ENCODE results near the gene RETSAT.
"Not testable (repeated sequence)": the region's sequence is repeated elsewhere in the genome, so short reads cannot be mapped to it uniquely, and the experiment has no call there.

RETSAT gene

DNA sequence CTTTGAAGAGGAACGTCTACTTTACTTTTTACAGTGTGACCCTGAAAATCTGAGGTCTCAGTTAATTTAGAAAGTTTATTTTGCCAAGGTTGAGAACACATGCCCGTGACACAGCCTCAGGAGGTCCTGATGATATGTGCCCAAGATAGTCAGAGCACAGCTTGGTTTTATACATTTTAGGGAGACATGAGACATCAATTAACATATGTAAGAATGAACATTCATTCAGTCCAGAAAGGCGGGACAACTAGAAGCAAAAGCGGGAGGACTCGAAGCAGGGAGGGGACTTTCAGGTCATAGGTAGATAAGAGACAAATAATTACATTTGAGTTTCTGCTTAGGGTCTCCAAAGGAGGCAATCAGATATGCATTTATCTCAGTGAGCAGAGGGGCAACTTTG is 23.9 kb upstream of the RETSAT start:
- DNase-seq (ENCODE audit: low read depth) = no peak

DNA sequence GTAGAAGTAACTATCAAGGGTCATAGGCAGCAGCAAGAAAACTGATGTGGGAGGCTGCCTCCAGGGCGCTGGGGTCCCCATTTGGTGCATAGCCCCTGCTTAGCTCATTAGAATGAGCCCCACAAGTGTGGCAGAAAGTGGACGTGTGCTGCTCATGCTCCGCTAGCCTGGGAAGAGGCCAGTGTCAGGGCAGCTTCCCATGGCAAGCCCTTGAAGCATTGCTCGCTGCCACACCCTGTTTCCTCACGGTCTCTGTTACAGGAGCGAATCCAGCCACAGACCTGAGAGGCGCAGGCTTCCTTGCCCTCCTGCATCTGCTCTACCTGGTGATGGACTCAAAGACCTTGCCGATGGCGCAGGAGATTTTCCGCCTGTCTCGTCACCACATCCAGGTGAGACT is 22.8 kb upstream of the RETSAT start:
- no peak for DNase-seq (ENCODE audit: low read depth)

DNA sequence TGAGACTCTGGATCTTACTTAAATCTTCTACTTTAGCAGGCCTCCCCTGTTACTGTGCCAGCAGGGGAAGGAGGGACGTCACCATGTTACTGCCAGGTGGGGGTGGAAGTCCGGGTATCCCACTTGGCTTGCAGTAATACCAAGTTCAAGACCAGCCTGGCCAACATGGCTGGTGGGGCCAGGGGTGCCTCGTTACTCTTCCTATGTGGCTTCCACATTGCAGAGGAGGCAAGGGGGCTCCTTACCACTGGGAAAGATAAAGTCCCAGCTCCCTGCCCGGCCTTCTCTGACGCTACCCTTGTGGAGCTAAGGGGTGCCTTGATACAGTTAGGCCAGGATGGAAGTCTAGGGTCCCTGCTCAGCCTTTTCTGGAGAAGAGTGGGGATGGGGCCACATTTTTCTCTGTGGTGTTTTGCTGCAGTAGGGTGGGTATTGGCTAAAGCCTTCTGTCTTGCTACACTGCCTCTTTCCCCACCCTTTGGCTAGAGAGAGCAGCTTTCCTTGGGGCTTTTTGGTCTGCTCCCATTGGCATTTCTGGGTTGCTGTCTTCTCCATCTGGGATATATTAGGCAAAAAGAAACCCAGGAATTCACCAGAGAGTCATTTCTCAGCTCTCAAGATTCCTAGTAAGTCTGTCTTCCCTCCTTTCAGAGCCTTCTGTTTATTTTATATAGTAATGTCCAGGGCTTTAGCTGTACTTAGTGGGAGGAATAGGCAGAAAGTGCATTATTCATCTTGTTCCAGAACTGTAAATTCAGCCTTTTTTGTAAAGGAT is 22.1 kb upstream of the RETSAT start:
- DNase-seq (ENCODE audit: low read depth) = no peak

DNA sequence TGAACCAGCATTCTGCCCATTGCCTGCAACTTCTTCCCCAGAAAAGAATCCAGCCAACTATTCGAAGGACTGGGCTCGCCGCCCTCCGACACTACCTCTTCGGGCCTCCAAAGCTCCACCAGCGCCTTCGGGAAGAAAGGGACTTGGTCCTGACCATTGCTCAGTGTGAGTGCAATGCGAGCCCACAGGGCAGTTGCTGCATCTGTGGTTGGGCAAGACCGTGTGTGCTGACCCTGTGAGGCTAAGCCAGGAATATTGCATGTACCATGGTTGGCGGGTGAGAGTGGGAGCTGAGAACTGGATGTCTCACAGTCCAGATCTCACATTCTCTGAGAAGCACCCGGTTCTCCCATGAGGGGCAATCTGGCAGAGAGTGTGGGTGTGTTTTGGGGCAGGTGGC is 16.7 kb upstream of the RETSAT start:
- DNase-seq (ENCODE audit: low read depth) = no peak

DNA sequence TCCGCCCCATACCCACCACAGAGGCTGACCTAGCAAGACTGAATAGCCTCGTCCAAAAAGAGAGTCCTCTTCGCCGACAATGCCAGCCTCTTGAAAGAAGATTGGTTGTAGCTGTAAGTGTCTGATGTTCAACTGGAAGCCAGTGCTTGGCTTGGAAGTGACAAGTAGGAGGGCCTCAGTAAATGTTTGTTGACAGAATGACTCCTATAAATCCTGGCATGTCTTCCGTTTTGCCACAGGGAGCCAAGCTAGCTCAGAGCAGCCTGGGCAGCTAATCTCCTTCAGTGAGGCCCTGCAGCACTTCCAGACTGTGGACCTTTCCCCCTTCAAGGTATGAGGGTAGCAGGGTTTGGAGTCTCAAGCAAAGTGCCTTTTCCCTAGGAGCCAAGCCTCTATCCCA is 15.2 kb upstream of the RETSAT start:
- DNase-seq (ENCODE audit: low read depth) = no peak

DNA sequence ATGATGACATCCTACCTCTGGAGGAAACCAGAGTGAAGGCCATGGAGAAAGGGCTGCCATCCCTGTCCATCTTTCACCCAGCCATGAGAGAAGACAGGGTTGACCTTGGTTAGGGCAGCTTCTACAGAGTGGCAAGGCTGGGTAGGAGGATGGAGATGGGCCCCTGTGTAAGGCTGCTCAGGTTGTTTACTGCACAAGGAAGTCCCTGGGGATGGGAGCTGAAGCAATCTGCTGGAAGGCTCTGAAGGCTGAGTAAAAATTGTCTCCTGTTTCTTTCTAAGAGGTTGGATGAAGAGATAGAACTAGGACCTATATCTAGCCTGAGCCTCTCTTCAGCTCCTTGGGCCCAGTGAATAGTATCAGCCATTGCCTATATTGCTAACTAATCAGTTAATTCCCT is 14.6 kb upstream of the RETSAT start:
- DNase-seq (ENCODE audit: low read depth) = no peak

DNA sequence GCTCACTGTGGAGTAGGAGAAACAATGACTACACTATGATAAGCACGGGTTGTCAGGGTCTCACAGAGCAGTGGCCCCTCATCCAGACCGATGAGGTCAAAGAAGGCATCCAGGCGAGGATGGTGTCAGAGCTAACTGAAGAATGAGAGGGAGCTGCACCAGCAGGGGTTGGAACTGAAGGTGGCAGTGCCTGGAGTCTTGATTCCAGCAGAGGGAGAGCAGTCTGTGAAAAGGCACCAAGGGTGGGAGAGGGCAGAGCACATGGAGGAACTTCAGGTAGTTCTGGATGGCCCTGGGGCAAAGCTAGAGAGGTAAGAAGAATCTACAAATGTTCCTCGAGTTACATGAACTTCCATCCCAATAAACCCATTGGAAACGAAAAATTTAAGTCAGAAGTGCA is 12.9 kb upstream of the RETSAT start:
- no peak for DNase-seq (ENCODE audit: low read depth)

DNA sequence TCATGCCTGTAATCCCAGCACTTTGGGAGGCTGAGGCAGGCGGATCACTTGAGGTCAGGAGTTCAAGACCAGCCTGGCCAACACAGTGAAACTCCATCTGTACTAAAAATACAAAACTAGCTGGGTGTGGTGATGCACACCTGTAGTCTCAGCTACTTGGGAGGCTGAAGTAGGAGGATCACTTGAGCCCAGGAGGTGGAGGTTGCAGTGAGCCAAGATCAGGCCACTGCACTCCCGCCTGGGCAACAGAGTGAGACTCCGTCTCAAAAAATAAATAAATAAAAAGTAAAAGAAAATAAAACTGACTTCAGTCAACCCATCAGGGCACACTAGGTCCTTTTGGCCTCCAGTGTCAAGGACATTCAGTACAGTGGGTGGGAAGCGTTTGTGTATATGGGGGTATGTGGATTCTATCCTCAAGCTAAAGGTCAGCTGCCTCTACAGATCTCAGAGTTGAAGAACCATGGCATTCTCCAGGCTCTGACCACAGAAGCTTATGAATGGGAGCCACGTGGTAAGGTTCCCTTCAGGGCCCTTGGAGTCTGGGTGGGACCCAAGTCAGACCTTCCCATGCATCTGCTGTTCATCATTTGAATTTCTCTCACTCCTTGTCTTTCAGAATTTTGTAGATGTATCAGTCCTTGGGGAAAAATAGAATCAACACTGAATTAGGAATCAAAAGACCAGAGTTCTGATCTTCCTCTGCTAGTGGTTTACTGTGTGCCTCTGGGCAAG is 8.5 kb upstream of the RETSAT start:
- DNase-seq (ENCODE audit: low read depth) = not testable (repeated sequence)

DNA sequence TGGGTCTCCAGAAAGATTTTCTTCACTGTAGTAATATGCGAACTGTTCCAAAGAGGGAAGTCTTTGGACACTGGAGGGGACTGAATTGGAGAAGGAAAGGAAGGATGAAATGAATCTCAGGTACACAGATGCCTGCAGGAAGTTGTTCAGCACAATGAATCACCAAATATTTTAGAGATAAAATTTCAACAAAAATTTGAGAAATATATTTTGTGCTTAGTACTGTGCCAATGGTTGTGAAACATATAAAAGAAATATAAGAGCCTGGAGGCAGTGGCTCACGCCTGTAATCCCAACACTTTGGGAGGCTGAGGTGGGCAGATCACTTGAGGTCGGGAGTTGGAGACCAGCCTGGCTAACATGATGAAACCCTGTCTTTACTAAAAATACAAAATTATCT is 3.4 kb upstream of the RETSAT start:
- DNase-seq (ENCODE audit: low read depth) = no peak

DNA sequence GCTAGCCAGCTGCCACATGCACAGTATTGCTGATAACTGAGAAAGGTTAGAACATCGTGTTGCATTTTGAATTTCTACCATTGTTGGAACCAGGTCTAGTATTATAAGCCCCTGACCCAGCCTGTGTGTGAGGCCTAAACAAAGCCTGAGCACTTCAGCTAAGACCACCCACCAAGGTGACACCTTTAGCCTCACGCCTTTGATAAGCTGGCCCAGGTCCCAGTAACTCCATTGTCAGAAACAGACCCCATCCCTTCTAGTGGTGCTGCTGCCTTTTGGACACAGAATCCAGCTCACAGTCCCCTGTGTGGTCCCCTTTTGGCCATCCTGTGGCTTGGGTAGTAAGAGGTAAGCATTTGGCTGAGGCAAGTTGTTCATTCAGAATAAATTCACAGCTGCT is 1.9 kb upstream of the RETSAT start:
- no peak for DNase-seq (ENCODE audit: low read depth)

DNA sequence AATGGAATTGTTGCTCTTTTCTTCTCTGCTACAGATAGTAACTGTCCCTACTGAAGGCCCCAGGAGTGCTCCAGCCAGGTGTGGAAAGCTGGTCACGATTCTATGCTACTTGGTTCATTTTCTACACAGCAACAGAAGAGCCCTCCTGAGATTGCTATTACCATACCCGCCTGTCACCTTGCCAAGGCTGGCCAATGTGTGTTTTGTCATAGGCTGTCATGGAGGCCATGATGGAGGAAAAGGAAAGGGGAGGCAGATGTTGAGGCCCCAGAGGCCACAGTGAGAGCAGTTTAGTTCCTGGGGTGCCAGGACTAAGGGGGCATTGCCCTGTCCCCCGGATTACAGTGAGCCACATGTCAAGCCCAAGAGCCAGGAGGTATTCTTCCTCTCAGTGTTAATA is 1.2 kb upstream of the RETSAT start:
- DNase-seq (ENCODE audit: low read depth) = no peak

DNA sequence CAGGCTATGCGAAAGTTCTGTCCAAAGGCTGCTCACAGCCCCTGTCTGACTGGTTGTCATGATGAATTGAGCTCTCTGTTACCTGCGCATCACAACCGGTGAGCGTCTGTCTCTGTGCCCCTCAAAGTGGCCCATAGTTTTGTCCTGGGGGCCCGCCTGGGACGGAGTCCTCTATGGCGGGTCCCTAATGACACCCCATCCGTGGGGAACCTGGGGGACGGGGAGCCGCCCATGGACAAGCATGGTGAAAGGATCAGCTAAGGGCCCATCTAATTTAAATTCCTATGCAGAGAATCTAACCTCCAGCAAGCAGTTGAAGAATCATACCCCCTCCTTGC is 714 bp upstream of the RETSAT start:
- DNase-seq (ENCODE audit: low read depth) = no peak

DNA sequence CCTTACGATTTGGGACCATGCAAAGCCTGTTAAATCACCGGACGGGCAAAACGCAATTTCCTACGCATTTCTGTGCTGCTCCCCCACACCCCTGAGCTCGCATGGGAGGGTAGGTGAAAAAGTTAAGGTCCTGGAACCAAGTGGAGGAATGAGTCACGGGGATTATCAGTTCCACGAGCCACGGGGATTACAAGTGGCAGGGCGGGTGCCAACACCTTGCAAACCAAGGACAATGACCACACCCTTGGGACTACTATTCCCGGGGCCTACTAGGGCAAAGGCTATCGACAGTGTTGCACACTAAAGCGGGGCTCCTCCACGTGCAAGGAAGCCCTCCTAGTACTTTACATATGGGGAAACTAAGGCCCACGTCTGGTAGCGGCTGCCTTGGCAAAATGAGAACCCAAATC is 447 bp downstream of the RETSAT start:
- DNase-seq (ENCODE audit: low read depth) = no peak

DNA sequence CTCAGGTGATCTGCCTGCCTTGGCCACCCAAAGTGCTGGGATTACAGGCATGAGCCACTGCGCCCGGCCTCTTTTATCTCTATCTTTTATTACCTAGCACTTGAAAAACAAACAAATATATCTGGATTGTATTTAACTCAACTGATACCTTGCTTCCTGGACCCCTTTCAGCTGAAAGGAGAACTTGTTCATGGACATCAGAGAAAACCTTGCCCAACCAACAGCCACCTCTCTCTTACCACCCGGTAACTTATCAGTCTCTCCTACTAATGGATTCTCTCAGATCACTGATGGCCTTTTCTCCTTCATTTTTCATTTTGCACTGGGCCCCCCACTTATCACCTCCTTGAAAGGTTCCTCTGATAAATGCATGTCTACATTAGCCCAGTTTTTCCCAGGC is 6.7 kb downstream of the RETSAT start:
- DNase-seq (ENCODE audit: low read depth) = no peak

DNA sequence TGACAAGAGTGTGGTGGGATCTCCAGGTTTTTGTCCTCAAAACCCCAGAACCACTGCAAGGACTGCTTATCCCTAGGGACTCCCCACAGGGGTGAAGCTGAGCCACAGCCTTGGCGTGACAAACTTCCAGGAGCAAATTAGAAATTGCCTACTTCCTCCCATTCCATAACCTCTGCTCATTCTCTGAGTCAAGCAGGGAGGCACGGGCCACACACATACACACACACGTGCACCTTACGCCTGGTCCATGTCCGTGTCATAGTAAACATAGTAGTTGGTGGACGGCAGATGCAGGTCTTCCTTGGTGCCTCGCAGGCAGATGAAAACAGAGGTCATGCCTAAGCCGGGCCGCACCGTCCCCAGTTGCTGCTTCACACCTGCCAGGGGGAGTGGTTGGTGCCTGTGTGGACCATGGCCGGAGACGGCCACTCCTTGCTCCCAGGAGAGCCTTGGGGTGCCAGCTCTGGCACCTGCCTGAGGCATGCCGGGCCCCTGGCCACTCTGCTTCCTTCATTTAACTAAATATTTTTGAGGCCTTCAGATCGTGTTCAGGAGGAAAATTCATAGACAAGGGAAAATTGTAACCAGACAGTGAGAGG is 9.9 kb downstream of the RETSAT start:
- DNase-seq (ENCODE audit: low read depth) = no peak

DNA sequence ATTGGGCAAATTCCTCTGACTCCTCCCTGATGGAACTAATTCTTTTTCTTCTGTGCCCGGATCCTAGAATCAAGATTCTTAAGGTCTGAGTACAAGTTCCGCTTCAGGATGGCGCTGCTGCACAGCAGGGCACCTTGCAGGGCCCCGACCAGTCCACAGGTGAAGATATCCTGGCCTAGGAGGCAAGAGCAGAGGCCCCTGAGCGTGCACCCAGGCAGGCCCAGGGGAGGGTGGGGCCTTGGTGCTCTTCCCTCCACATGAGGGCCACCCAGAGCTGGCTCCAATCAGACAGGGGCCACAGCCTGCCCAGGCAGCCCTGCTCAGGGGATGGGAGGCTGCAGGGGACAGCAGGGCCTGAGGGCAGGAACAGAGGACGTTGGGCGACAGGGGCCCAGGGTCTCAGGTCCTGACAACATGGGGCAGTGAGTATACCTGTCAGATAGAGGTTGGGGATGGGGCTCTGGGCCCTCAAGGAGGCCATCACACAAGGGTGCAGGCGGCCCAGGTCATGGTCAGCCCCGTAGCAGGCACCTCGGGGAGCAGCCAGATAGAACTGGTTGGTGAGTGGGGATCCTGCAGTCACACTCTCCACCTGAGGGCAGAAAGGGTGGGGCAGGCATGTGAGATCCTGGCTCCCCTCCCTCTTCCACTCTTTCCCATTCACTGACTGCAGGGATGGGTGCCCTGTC is 11.0 kb downstream of the RETSAT start:
- DNase-seq (ENCODE audit: low read depth) = not testable (repeated sequence)

DNA sequence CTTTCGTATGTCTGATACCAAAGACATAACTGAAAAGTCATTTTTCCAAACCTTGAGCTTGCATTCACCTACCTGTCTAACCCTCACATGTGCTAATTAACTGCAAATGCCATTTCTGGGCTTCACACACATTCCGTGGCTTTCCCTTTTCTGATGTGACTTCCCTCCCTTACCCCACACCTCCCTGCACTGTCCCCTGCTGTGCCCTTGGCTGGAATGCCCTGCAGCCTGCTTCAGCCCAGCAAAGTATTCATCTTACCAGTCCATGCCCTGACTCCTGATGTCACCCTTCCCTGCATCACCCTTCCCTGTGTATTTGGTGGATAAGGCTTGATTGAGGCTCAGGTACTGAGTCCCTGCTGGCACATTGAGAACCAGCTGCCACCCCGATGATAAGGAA is 12.2 kb downstream of the RETSAT start:
- no peak for DNase-seq (ENCODE audit: low read depth)

DNA sequence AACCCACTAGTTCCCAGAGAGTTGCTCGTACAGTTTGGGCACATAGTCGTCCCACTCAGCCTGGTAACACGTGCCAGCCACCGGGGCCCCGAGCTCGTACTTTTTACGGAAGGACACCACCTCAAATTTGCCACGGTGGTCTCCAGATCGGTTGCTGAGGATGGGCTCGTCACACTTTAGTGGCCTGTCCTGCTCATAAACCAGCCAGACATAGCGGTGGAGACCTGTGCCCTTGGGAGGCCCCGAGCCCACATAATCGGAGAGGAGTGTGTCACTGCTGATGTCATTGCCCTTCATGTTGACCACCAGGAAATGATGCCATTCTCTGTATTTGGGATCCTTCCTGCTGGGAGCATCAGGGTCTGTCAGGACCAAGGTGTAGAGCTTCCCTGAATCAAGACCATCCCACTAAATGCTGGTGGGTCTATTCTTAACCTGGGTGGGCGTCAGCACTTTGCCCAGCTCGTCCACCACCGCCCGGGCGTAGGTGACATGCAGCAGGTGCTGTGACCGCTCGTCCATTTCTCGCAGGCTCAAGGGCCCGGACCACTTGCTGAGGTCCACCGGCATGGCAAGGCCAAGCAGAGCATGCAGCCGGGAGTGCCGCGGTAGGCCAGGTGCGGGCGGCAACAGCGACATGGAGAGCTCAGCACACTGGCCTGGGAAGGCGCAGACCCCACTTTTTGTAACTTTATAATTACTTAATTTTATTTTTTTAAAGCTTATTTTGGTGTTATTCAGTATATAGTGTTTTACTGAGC is 12.9 kb downstream of the RETSAT start:
- DNase-seq (ENCODE audit: low read depth) = no peak

DNA sequence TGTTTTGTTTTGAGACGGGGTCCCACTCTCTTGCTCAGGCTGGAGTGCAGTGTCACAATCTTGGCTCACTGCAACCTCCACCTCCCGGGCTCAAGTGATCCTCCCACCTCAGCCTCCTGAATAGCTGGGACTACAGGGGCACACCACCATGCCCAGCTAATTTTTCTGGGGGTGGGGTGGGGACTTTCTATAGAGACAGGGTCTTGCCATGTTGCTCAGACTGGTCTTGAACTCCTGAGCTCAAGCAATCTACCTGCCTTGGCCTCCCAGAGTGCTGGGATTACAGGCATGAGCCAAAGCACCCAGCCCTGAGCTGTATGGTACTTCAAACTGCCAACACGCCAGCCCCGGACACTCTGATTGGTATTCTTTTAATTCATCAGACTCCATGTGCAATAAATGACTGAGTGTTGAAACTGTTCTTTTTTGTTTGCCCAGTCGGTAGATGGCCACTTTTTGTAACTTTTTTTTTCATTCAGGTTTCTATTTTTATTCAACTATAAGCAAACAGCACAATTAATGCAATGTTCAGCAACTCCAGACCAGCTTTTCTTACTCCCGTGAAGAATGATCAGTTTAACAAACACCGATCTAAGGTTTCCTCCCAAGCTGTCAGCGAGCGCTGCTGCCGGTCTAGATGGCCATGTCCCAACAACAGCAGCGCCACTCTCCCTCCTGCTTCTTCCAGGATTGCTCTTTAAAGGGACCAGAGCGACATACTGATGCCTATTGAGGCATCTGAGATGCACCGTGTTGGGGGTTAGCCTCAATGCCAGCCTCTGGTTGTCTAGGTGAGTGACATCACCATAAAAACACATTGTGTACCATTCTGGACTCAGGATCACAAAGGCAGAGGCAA is 14.1 kb downstream of the RETSAT start:
- DNase-seq (ENCODE audit: low read depth) = no peak

DNA sequence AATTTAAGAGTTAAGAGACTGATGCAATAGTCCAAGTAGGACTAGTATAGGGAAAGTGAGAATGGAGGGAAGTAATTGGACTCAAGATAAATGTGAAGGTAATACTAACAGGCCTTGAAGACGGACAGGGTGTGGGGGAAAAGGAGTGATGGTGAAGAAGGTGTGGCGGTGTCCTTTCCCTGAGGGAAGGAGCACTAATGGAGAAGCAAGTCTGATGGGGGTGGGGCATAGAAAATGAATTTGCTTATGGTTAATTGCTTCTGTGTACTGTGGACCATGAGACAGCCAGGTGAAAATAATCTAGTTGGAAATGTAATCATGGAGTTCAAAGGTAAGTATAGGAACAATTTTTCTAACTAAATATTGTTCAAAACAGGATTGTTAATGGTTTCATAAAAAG is 19.4 kb downstream of the RETSAT start:
- DNase-seq (ENCODE audit: low read depth) = no peak

DNA sequence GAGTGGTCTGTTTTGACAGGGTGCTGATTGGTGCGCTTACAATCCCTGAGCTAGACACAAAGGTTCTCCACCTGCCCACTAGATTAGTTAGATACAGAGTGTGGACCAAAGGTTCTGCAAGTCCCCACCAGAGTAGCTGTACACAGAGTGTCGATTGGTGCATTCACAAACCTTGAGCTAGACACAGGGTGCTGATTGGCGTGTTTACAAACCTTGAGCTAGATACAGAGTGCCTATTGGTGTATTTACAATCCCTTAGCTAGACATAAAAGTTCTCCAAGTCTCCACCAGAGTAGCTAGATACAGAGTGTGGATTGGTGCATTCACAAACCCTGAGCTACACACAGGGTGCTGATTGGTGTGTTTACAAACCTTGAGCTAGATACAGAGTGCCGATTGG is 20.5 kb downstream of the RETSAT start:
- not testable (repeated sequence) for DNase-seq (ENCODE audit: low read depth)

All from stimulated activated CD8-positive, alpha-beta memory T cell treated with anti-CD3 and anti-CD28 coated beads, Interleukin-12 subunit alpha, Interleukin-12 subunit beta, amount 100 ng/mL, for 4 hours (primary cell).